PC-9 (cell line): ENCODE data around the gene IFNA5.

Experiments
- CTCF ChIP-seq: fragments of 200-600 bp; sonication (generic); conservative IDR thresholded peaks from 2 replicates; pipeline ENCODE4 v1.6.1; 2017; ENCODE audit warnings: mixed run types, antibody characterized with exemption, mild to moderate bottlenecking, moderate library complexity
- EZH2 ChIP-seq: fragments of 200-600 bp; sonication (generic); IDR thresholded peaks from 2 replicates; pipeline ENCODE4 v1.8.0; 2017; ENCODE audit warnings: antibody characterized with exemption, low read depth

- no peak for TF ChIP-seq CTCF
- no peak for TF ChIP-seq EZH2
Measured at GRCh38 chr9:21324047-21324446, 18.9 kb upstream of the IFNA5 start.
